Transverse colon (tissue), 4 donors: ENCODE results near the gene BRCA2. TPM values are rescaled to one million over a fixed set of nuclear protein-coding genes. Genes with fewer than 3 reads are reported as not detected.

Source experiments
- DNase-seq: peaks from one replicate; pipeline ENCODE4 v3.0.0-alpha.2; 2019
- H3K27ac ChIP-seq, 4 donors: fragments of 200-600 bp; sonication (generic); 2 replicates each; pipeline ENCODE4 v1.5.1; 2016 to 2018; ENCODE audit warnings: inconsistent platforms in 4 of 4
- H3K27me3 ChIP-seq: fragments of 200-600 bp; sonication (generic); 2 replicates; pipeline ENCODE4 v1.5.1; 2017; ENCODE audit warnings: inconsistent platforms
- H3K36me3 ChIP-seq, 4 donors: fragments of 200-600 bp; sonication (generic); 2 replicates each; pipeline ENCODE4 v1.5.1; 2017 to 2019; ENCODE audit warnings: inconsistent platforms in 4 of 4
- H3K4me1 ChIP-seq, 4 donors: fragments of 200-600 bp; sonication (generic); 2 replicates each; pipeline ENCODE4 v1.5.1; 2017 to 2020; ENCODE audit warnings: inconsistent platforms in 4 of 4
- H3K4me3 ChIP-seq, 4 donors: fragments of 200-600 bp; sonication (generic); 1 replicate in 1 of 4; 2 replicates in 3 of 4; pipeline versions ENCODE4 v1.5.1 to v1.6.1; 2017 to 2019; ENCODE audit warnings: inconsistent platforms in 4 of 4
- H3K9me3 ChIP-seq, 2 donors: fragments of 200-600 bp; sonication (generic); 2 replicates each; pipeline ENCODE4 v1.5.1; 2017 to 2019; ENCODE audit warnings: inconsistent platforms in 2 of 2
- EP300 ChIP-seq: sonication (generic); formaldehyde crosslinking; IDR thresholded peaks from one replicate; pipeline ENCODE4 v1.6.1; 2017; ENCODE audit warnings: antibody characterized with exemption, low read depth
- POLR2A ChIP-seq: fragments of 450-650 bp; IDR thresholded peaks from one replicate; pipeline ENCODE4 v1.6.1; 2016; ENCODE audit warnings: antibody characterized with exemption, mild to moderate bottlenecking, moderate library complexity
- POLR2AphosphoS5 ChIP-seq, 3 donors: sonication (generic); formaldehyde crosslinking; IDR thresholded peaks; one replicate each; pipeline ENCODE4 v1.6.1; 2016; ENCODE audit warnings: antibody characterized with exemption in 3 of 3
- WGBS, 2 donors: methylation state at CpG; one replicate each; pipeline ENCODE4 v1.1.5; 2018; ENCODE audit warnings: low coverage in 1 of 2; 5-methylcytosine and 5-hydroxymethylcytosine counted together
- in situ Hi-C, 4 donors: fragments of 200-750 bp; cut with MboI; loops; one replicate each; pipeline versions ENCODE4 v1.15.0 to v1.15.1; 2017; ENCODE audit warnings: low sequenced_read_pairs in 3 of 4, low pct_ligation_motif_present in 1 of 4, low pct_unique_long_range_greater_than_20kb in 1 of 4
- intact Hi-C: fragments of 100-400 bp; cut with DNase I; formaldehyde crosslinking; loops from one replicate; pipeline ENCODE4 v1.15.1; 2023; ENCODE audit warnings: low total_unique reads
- total RNA-seq, 4 donors: library from RNA; depleted of rRNA; stranded (reverse); fragments of >200 nt; gene quantifications; one replicate each; pipeline ENCODE4 v1.1.0, GENCODE V29; 2016
- TF ChIP-seq, protein P1 (sequence below), 5 experiments: fragments of 200-600 bp in 3 of 5; fragments of 450-650 bp in 2 of 5; sonication (generic) in 3 of 5; IDR thresholded peaks; 1 replicate in 2 of 5; 2 replicates in 3 of 5; pipeline ENCODE4 v1.5.1; 2016 to 2017; ENCODE audit warnings: antibody characterized with exemption in 5 of 5, inconsistent platforms in 3 of 5, mild to moderate bottlenecking in 2 of 5, moderate library complexity in 1 of 5

BRCA2 gene
- total RNA-seq, 4 donors from 2014 or later = 1.6 to 4.8 (median 2.4) TPM; not detected in 1

DNA sequence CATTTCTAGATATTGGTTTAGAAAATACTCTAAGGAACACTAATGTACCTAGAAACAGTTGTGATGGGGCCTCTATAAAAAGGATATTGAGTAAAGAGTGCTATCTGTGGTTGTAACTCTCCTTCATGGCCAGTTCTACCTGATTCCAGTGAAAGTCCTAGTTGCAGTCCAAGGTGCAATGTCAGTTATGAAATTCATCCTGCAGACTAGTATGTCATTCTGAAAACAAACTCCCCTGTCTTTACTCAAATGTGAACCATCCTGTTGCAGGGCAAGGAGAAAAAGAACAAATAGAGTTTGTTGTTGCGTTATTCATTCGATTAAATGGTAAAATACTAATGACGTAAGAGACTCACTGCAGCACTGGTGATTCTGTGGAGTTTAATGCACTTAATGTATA, 130.9 kb downstream of the BRCA2 start:
- Histone ChIP-seq H3K36me3 (no peaks in the 10 kb centered on the region), H3K27ac (no peak overlapping the region), H3K27me3 (no peaks in the 10 kb centered on the region), H3K4me1 (peaks cover 0 to 3% (median 0%) of the 10 kb centered on the region in 4 donors), H3K9me3 (no peaks in the 10 kb centered on the region), H3K4me3 (no peak overlapping the region)
- intact Hi-C loops (loop anchor here (5.0 kb wide), 1 partner anchor 1286 kb away; no protein-coding TSS in a partner anchor), in situ Hi-C loops (no loop called here)
- TF ChIP-seq POLR2AphosphoS5 (IDR thresholded peaks at IDR 0.05) = no peak
- no peak for TF ChIP-seq POLR2A
- TF ChIP-seq, protein P1, sequence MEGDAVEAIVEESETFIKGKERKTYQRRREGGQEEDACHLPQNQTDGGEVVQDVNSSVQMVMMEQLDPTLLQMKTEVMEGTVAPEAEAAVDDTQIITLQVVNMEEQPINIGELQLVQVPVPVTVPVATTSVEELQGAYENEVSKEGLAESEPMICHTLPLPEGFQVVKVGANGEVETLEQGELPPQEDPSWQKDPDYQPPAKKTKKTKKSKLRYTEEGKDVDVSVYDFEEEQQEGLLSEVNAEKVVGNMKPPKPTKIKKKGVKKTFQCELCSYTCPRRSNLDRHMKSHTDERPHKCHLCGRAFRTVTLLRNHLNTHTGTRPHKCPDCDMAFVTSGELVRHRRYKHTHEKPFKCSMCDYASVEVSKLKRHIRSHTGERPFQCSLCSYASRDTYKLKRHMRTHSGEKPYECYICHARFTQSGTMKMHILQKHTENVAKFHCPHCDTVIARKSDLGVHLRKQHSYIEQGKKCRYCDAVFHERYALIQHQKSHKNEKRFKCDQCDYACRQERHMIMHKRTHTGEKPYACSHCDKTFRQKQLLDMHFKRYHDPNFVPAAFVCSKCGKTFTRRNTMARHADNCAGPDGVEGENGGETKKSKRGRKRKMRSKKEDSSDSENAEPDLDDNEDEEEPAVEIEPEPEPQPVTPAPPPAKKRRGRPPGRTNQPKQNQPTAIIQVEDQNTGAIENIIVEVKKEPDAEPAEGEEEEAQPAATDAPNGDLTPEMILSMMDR (IDR thresholded peaks at IDR 0.05) = no peak
- no peak for TF ChIP-seq EP300
- 97 to 100% methylated on average over 3 of the region's 3 CpGs for WGBS, 2 donors
- no peak for DNase-seq

DNA sequence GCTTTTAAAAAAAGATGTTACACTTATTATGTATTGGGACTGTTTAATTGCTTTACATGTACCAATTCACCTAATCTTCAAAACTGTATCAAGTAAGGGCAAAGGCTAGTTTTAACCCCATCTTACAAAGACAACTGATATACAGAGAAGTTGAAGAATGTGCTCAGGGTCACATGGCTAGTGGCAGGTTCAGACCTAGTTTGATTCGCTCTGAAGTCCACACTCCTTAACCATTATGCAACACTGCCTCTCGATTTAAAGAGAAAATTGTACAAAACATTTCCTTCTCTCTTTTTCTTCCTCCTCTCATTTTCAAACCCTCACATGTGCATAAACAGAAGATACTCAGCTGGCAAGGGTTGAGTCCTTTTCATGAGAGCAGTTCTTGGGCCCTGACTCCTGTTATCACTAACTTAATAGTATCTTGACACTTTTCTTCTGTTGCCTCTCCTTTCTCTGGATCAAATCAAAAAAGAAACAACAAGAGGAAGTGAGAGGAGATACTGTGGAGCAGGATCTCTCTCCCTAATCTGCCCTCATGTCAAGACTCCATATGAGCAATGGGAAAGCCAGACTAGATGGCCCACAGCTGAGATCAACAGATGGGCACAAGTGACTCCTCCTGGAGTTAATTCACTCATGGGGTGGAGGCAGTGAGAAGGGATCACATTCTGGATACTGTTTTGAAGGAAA, 131.6 kb downstream of the BRCA2 start:
- intact Hi-C loops (loop anchor here (5.0 kb wide), 1 partner anchor 1285 kb away; no protein-coding TSS in a partner anchor), in situ Hi-C loops (no loop called here)
- Histone ChIP-seq H3K4me1 (peaks cover 0 to 3% (median 0%) of the 10 kb centered on the region in 4 donors), H3K27ac (no peak overlapping the region), H3K9me3 (no peaks in the 10 kb centered on the region), H3K36me3 (no peaks in the 10 kb centered on the region), H3K4me3 (no peak overlapping the region), H3K27me3 (no peaks in the 10 kb centered on the region)
- WGBS, 2 donors = 82 to 86% methylated on average over 2 of the region's 2 CpGs
- TF ChIP-seq, protein P1 (IDR thresholded peaks at IDR 0.05) = no peak
- TF ChIP-seq POLR2AphosphoS5 (IDR thresholded peaks at IDR 0.05) (no peak), POLR2A (no peak), EP300 (no peak)
- DNase-seq = no peak

DNA sequence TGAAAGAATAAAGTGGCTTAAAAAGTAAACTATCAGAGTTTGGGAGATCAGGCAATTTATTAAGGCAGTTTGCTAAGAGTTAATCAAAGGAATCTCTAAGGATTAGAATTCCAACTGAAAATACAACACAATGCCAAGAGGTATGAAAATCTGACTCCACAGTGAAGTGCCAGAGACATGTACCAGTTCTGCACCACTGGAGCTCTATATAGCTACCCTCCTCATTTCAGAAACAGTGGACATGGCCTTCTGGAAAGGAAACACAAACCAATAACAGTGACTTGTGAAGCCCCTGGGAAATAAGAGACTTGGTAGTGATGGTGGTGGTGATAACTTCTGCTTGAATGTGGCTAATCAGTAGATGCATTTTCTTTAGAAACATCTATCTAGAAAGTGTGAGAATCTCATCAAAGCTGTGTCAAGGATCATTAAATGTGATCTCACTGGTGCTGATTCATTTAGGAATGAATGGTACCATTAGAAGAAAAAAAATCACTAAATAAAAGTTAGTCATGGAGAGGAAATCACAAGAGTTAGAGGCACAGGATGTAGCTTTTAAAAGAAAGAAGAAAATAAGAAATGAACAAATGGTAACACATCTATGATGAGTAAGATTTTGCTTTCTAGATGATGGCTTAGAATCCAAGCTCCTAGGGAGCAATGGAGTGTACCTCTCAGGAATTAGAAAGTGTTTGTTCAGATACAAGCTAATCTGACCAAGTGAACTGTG, 132.8 kb downstream of the BRCA2 start:
- Histone ChIP-seq H3K27ac (no peak overlapping the region), H3K36me3 (no peaks in the 10 kb centered on the region), H3K4me1 (no peaks in the 10 kb centered on the region), H3K4me3 (no peak overlapping the region), H3K27me3 (no peaks in the 10 kb centered on the region), H3K9me3 (no peaks in the 10 kb centered on the region)
- intact Hi-C loops (loop anchor here (5.0 kb wide), 1 partner anchor 1284 kb away; no protein-coding TSS in a partner anchor), in situ Hi-C loops (no loop called here)
- no peak for DNase-seq
- TF ChIP-seq, protein P1 (IDR thresholded peaks at IDR 0.05) = no peak
- TF ChIP-seq POLR2A = no peak
- no peak for TF ChIP-seq POLR2AphosphoS5 (IDR thresholded peaks at IDR 0.05)
- TF ChIP-seq EP300 = no peak

GRCh38 chr13:32448972-32449371, 133.7 kb downstream of the BRCA2 start:
- Histone ChIP-seq H3K9me3 (no peaks in the 10 kb centered on the region), H3K36me3 (no peaks in the 10 kb centered on the region), H3K4me1 (no peaks in the 10 kb centered on the region), H3K4me3 (no peak overlapping the region), H3K27ac (no peak overlapping the region), H3K27me3 (no peaks in the 10 kb centered on the region)
- intact Hi-C loops = loop anchor here (5.0 kb wide), 1 partner anchor 1283 kb away; no protein-coding TSS in a partner anchor
- TF ChIP-seq, protein P1 (IDR thresholded peaks at IDR 0.05) = no peak
- 88 to 93% methylated on average over 1 of the region's 1 CpG for WGBS, 2 donors
- in situ Hi-C loops = no loop called here
- no peak for DNase-seq
